K562 (cell line): Measurements from ENCODE around the gene ELMO1. TPM values are rescaled to one million over a fixed set of nuclear protein-coding genes. Genes with fewer than 3 reads are reported as not detected.

ENCODE experiments used
- ATAC-seq: fragments of 200-7000 bp; cut with Tn5 transposase; 3 replicates; pipeline ENCODE4 v1.9.1; 2020; ENCODE audit warnings: moderate library complexity
- BruUV-seq: library from RNA; stranded (reverse); fragments of 400-500 nt; replicated peaks from 2 replicates; lab custom pipeline; 2021; lab: Mats Ljungman, UMichigan
- CTCF ChIA-PET: fragments of 300-600 bp; formaldehyde crosslinking; extraction: SDS; loops from one replicate; lab custom pipeline; 2021; ENCODE audit warnings: low intra/inter-chr PET ratio; lab: Yijun Ruan, JAX
- POLR2A ChIA-PET: fragments of 300-600, 350-650 bp; sonication (Branson Sonifier 250); formaldehyde crosslinking; extraction: SDS; loops from one replicate; lab custom pipeline; 2021; ENCODE audit warnings: antibody characterized with exemption, inconsistent platforms; lab: Yijun Ruan, JAX
- DNase-seq, 4 experiments: peaks; one replicate each; pipeline versions ENCODE4 v3.0.0 to v3.0.0-alpha.2; 2011 to 2018; ENCODE audit warnings: low spot score in 3 of 4, mixed read lengths in 3 of 4; ENCODE audit errors: extremely low read depth in 1 of 4
- FAIRE-seq: peaks from 2 replicates; lab custom pipeline; 2011; peaks lifted over from hg19 to GRCh38; lab: Jason Lieb, UNC
- H2AFZ ChIP-seq: 2 replicates; pipeline ENCODE4 v1.6.0; 2011; ENCODE audit warnings: low read depth, low read length, control low read depth, inconsistent platforms
- H3K27ac ChIP-seq: fragments of 200-600 bp; 3 replicates; pipeline ENCODE4 v1.8.0; 2011; ENCODE audit warnings: low read depth, mild to moderate bottlenecking, control low read depth, inconsistent platforms, low read length, moderate library complexity, mixed read lengths; ENCODE audit errors: extremely low read depth
- H3K27me3 ChIP-seq, 2 experiments: fragments of 300-600 bp in 1 of 2; 2 replicates in 1 of 2; 3 replicates in 1 of 2; pipeline versions ENCODE4 v1.6.0 to v1.8.0; 2011; ENCODE audit warnings: inconsistent platforms in 2 of 2, low read length in 2 of 2, mild to moderate bottlenecking in 1 of 2, mixed read lengths in 1 of 2, moderate library complexity in 1 of 2; ENCODE audit not compliant: control insufficient read depth in 2 of 2, insufficient read depth in 2 of 2
- H3K36me3 ChIP-seq: fragments of 300-600 bp; 3 replicates; pipeline ENCODE4 v1.8.0; 2011; ENCODE audit warnings: mild to moderate bottlenecking, low read length, inconsistent platforms; ENCODE audit not compliant: control insufficient read depth, insufficient read depth
- H3K4me1 ChIP-seq, 2 experiments: fragments of 200-600 bp in 1 of 2; replicated peaks in 1 of 2; 2 replicates in 1 of 2; 3 replicates in 1 of 2; pipeline versions ENCODE4 v1.5.1 to v1.8.0; 2011; ENCODE audit warnings: inconsistent platforms in 2 of 2, low read length in 2 of 2, mild to moderate bottlenecking in 1 of 2, mixed read lengths in 1 of 2, moderate library complexity in 1 of 2; ENCODE audit not compliant: control insufficient read depth in 2 of 2, insufficient read depth in 2 of 2
- H3K4me2 ChIP-seq: 2 replicates; pipeline ENCODE4 v1.6.1; 2011; ENCODE audit warnings: low read length, control low read depth, inconsistent platforms, mixed read lengths; ENCODE audit not compliant: insufficient read depth
- H3K4me3 ChIP-seq: fragments of 200-600 bp; sonication (generic), shearing (Covaris generic); 2 replicates; pipeline ENCODE4 v1.5.1; 2016; ENCODE audit warnings: control low read depth, inconsistent platforms
- H3K79me2 ChIP-seq: fragments of 200-600 bp; 3 replicates; pipeline ENCODE4 v1.8.0; 2011; ENCODE audit warnings: low read length, inconsistent platforms; ENCODE audit not compliant: control insufficient read depth, insufficient read depth
- H3K9ac ChIP-seq, 2 experiments: 2 replicates each; pipeline versions ENCODE4 v1.6.0 to v1.6.1; 2011; ENCODE audit warnings: low read depth in 2 of 2, low read length in 2 of 2, control low read depth in 1 of 2, inconsistent platforms in 1 of 2, mild to moderate bottlenecking in 1 of 2, mixed read lengths in 1 of 2; ENCODE audit not compliant: insufficient read depth in 1 of 2
- H3K9me1 ChIP-seq: one replicate; pipeline ENCODE4 v1.6.0; 2011; ENCODE audit warnings: inconsistent platforms, mild to moderate bottlenecking, low read length, moderate library complexity; ENCODE audit not compliant: control insufficient read depth, insufficient read depth
- H3K9me3 ChIP-seq: replicated peaks from 2 replicates; pipeline ENCODE4 v1.5.1; 2011; ENCODE audit warnings: low read depth, low read length, inconsistent platforms; ENCODE audit not compliant: control insufficient read depth, insufficient read depth
- H4K20me1 ChIP-seq: replicated peaks from 2 replicates; pipeline ENCODE4 v1.6.1; 2011; ENCODE audit warnings: low read length, inconsistent platforms, mixed read lengths; ENCODE audit not compliant: control insufficient read depth, insufficient read depth
- BDP1 ChIP-seq: IDR thresholded peaks from 3 replicates; pipeline ENCODE4 v1.6.1; 2011; ENCODE audit not compliant: insufficient read length, insufficient read depth
- CREBBP ChIP-seq: IDR thresholded peaks from one replicate; pipeline ENCODE4 v1.6.1; 2012; ENCODE audit warnings: low read depth, mild to moderate bottlenecking, control low read depth, inconsistent platforms, low read length
- FOSL1 ChIP-seq: fragments of 200-800 bp; sonication (Bioruptor generic); conservative IDR thresholded peaks from 2 replicates; pipeline ENCODE4 v1.6.1; 2016; ENCODE audit warnings: missing genetic modification characterization, missing compliant biosample characterization
- IRF9 ChIP-seq: fragments of 450-650 bp; IDR thresholded peaks from 2 replicates; pipeline ENCODE4 v1.6.1; 2016; ENCODE audit warnings: missing biosample characterization, missing genetic modification characterization
- KLF13 ChIP-seq: fragments of 450-650 bp; IDR thresholded peaks from 2 replicates; pipeline ENCODE4 v1.6.1; 2016; ENCODE audit warnings: missing genetic modification characterization, low read depth, mild to moderate bottlenecking, missing compliant biosample characterization, moderate library complexity, borderline replicate concordance
- MAFG ChIP-seq: fragments of 450-650 bp; conservative IDR thresholded peaks from 2 replicates; pipeline ENCODE4 v1.6.1; 2016; ENCODE audit warnings: missing genetic modification characterization, missing compliant biosample characterization
- MIER1 ChIP-seq: fragments of 450-650 bp; IDR thresholded peaks from 2 replicates; pipeline ENCODE4 v1.6.1; 2016; ENCODE audit warnings: antibody characterized with exemption, mild to moderate bottlenecking, low read depth
- NFE2L1 ChIP-seq: fragments of 450-650 bp; IDR thresholded peaks from 2 replicates; pipeline ENCODE4 v1.6.1; 2016; ENCODE audit warnings: missing genetic modification characterization, low read depth, mild to moderate bottlenecking, missing compliant biosample characterization, moderate library complexity, borderline replicate concordance
- OTX1 ChIP-seq: fragments of 450-650 bp; formaldehyde crosslinking; IDR thresholded peaks from 2 replicates; pipeline ENCODE4 v1.4.0; 2022; ENCODE audit warnings: mild to moderate bottlenecking
- PURB ChIP-seq: sonication (generic); formaldehyde crosslinking; IDR thresholded peaks from 2 replicates; pipeline ENCODE4 v1.9.0; 2021; ENCODE audit warnings: low read depth, mild to moderate bottlenecking, missing genetic modification reagents
- RNF2 ChIP-seq: sonication (generic); IDR thresholded peaks from 2 replicates; pipeline ENCODE4 v1.6.1; 2016
- SAFB ChIP-seq: fragments of 200-400 bp; formaldehyde crosslinking; IDR thresholded peaks from 2 replicates; pipeline ENCODE4 v1.6.1; 2017; ENCODE audit warnings: low read depth, low read length, borderline replicate concordance
- SRSF7 ChIP-seq: fragments of 200-400 bp; formaldehyde crosslinking; optimal IDR thresholded peaks from 2 replicates; pipeline ENCODE3; 2017; ENCODE audit warnings: mild to moderate bottlenecking, low read depth, low read length
- TFAM ChIP-seq: fragments of 250-450 bp; sonication (Bioruptor Pico); conservative IDR thresholded peaks from 2 replicates; pipeline ENCODE4 v1.5.0; 2021; ENCODE audit warnings: mild to moderate bottlenecking, moderate library complexity
- ZFP30 ChIP-seq: fragments of 250-450 bp; sonication (Bioruptor Pico); IDR thresholded peaks from 2 replicates; pipeline ENCODE4 v1.8.0; 2022; ENCODE audit warnings: moderate library complexity, mild to moderate bottlenecking, inconsistent platforms, borderline replicate concordance
- ZNF586 ChIP-seq: fragments of 450-650 bp; formaldehyde crosslinking; conservative IDR thresholded peaks from 2 replicates; pipeline ENCODE4 v1.4.0; 2020; ENCODE audit warnings: mild to moderate bottlenecking, moderate library complexity
- WGBS: fragments of 100-300 bp; shearing (Covaris generic); methylation state at CpG from one replicate; pipeline ENCODE4 v1.1.6; 2016; ENCODE audit warnings: low coverage, mixed read lengths; ENCODE audit not compliant: insufficient coverage; ENCODE audit errors: missing lambda C conversion rate; 5-methylcytosine and 5-hydroxymethylcytosine counted together
- in situ Hi-C: fragments of 300-500 bp; cut with MboI; formaldehyde crosslinking; loops from 4 replicates; pipeline ENCODE4 v1.15.0; 2018; ENCODE audit warnings: inconsistent platforms, mixed read lengths
- intact Hi-C: fragments of 100-400 bp; cut with micrococcal nuclease; formaldehyde crosslinking; loops from 2 replicates; pipeline ENCODE4 v1.14.2; 2022
- polyA plus RNA-seq, 8 experiments: library from polyadenylated mRNA; depleted of rRNA in 4 of 8; stranded (reverse) in 5 of 8; unstranded in 3 of 8; fragments of >200 nt; fragmentation: Nextera tagmentation in 2 of 8; fragmentation: Illumina TruSeq in 1 of 8; extraction: Ambion mirVana in 2 of 8; extraction: Trizol in 1 of 8; gene quantifications; 2 replicates each; pipeline versions ENCODE4 v1.2.1 to v1.2.3, GENCODE V29; 2011 to 2014; ENCODE audit warnings: inconsistent platforms in 1 of 8, missing spikeins in 1 of 8
- total RNA-seq, 7 experiments: library from RNA; depleted of rRNA in 6 of 7; stranded (reverse); fragments of >200 nt in 6 of 7; fragmentation: Illumina TruSeq in 2 of 7; extraction: Trizol in 2 of 7; gene quantifications; 2 replicates each; pipeline versions ENCODE4 v1.2.1 to v1.2.3, GENCODE V29; 2011 to 2021; ENCODE audit warnings: low replicate concordance in 1 of 7
- TF ChIP-seq, protein P1 (sequence below): fragments of 250-450 bp; sonication (Bioruptor Pico); IDR thresholded peaks from 2 replicates; pipeline ENCODE4 v1.4.0; 2020; ENCODE audit warnings: mild to moderate bottlenecking
- TF ChIP-seq, protein P2 (sequence below): fragments of 450-650 bp; IDR thresholded peaks from 2 replicates; pipeline ENCODE4 v1.6.1; 2016
- TF ChIP-seq, protein P3 (sequence below): sonication (generic); formaldehyde crosslinking; IDR thresholded peaks from 2 replicates; pipeline ENCODE4 v1.8.0; 2022; ENCODE audit warnings: missing genetic modification reagents, mild to moderate bottlenecking, moderate library complexity, borderline replicate concordance

ELMO1 gene
- total and polyA plus RNA-seq, 9 of the 15 experiments (the other 6 are each of a cell fraction or from before 2014, with no cell fraction given): 0.36 to 7.2 (median 3.6) TPM

GRCh38 chr7:37048674-37049073 lies 400.0 kb downstream of the ELMO1 start:
- ATAC-seq (no peak), FAIRE-seq (no peak), DNase-seq (no peak)
- in situ Hi-C loops: no loop called here
- 0% methylated on average over 3 of the region's 3 CpGs for WGBS
- Histone ChIP-seq H2AFZ (no peak overlapping the region), H3K9me1 (no peaks in the 10 kb centered on the region), H3K4me2 (no peak overlapping the region), H3K27ac (no peak overlapping the region), H3K27me3 (no peaks in the 10 kb centered on the region), H3K9ac (no peak overlapping the region), H3K79me2 (no peaks in the 10 kb centered on the region), H4K20me1 (no peaks in the 10 kb centered on the region), H3K4me3 (no peak overlapping the region), H3K36me3 (no peaks in the 10 kb centered on the region), H3K4me1 (no peaks in the 10 kb centered on the region), H3K9me3 (no peaks in the 10 kb centered on the region)
- intact Hi-C loops: no loop called here
- POLR2A ChIA-PET: no interaction called here
- CTCF ChIA-PET: no interaction called here
- BruUV-seq: no TSS peak
- TF ChIP-seq IRF9 (tag): no peak
- TF ChIP-seq FOSL1 (tag): no peak
- no peak for TF ChIP-seq SRSF7
- no peak for TF ChIP-seq KLF13 (tag)
- TF ChIP-seq SAFB: no peak
- no peak for TF ChIP-seq RNF2
- TF ChIP-seq, protein P1, sequence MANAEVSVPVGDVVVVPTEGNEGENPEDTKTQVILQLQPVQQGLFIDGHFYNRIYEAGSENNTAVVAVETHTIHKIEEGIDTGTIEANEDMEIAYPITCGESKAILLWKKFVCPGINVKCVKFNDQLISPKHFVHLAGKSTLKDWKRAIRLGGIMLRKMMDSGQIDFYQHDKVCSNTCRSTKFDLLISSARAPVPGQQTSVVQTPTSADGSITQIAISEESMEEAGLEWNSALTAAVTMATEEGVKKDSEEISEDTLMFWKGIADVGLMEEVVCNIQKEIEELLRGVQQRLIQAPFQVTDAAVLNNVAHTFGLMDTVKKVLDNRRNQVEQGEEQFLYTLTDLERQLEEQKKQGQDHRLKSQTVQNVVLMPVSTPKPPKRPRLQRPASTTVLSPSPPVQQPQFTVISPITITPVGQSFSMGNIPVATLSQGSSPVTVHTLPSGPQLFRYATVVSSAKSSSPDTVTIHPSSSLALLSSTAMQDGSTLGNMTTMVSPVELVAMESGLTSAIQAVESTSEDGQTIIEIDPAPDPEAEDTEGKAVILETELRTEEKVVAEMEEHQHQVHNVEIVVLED: no peak
- TF ChIP-seq MIER1: no peak
- no peak for TF ChIP-seq ZNF586 (CRISPR knock-in tag)
- no peak for TF ChIP-seq OTX1 (CRISPR knock-in tag)
- no peak for TF ChIP-seq ZFP30
- TF ChIP-seq, protein P2, sequence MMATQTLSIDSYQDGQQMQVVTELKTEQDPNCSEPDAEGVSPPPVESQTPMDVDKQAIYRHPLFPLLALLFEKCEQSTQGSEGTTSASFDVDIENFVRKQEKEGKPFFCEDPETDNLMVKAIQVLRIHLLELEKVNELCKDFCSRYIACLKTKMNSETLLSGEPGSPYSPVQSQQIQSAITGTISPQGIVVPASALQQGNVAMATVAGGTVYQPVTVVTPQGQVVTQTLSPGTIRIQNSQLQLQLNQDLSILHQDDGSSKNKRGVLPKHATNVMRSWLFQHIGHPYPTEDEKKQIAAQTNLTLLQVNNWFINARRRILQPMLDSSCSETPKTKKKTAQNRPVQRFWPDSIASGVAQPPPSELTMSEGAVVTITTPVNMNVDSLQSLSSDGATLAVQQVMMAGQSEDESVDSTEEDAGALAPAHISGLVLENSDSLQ: no peak
- TF ChIP-seq TFAM: no peak
- no peak for TF ChIP-seq MAFG (tag)
- no peak for TF ChIP-seq PURB (CRISPR knock-in tag)
- no peak for TF ChIP-seq NFE2L1 (tag)
- TF ChIP-seq, protein P3, sequence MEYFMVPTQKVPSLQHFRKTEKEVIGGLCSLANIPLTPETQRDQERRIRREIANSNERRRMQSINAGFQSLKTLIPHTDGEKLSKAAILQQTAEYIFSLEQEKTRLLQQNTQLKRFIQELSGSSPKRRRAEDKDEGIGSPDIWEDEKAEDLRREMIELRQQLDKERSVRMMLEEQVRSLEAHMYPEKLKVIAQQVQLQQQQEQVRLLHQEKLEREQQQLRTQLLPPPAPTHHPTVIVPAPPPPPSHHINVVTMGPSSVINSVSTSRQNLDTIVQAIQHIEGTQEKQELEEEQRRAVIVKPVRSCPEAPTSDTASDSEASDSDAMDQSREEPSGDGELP: no peak
- TF ChIP-seq CREBBP: no peak
- TF ChIP-seq BDP1: no peak
